Epithelial cell of esophagus (primary cell): ENCODE measurements around the gene YAE1.

Experiments
- DNase-seq: peaks from one replicate; pipeline ENCODE4 v3.0.0; 2010; ENCODE audit warnings: low read depth
- H3K4me3 ChIP-seq: 2 replicates; pipeline ENCODE4 v1.5.1; 2011; ENCODE audit warnings: mild to moderate bottlenecking, low read length, control low read depth
- TF ChIP-seq, protein P1 (sequence below): IDR thresholded peaks from 2 replicates; pipeline ENCODE4 v1.5.1; 2011; ENCODE audit warnings: low read depth, mild to moderate bottlenecking, low read length, control low read depth, inconsistent platforms; ENCODE audit not compliant: insufficient read depth; ENCODE audit errors: missing control alignments

Gene YAE1

DNA sequence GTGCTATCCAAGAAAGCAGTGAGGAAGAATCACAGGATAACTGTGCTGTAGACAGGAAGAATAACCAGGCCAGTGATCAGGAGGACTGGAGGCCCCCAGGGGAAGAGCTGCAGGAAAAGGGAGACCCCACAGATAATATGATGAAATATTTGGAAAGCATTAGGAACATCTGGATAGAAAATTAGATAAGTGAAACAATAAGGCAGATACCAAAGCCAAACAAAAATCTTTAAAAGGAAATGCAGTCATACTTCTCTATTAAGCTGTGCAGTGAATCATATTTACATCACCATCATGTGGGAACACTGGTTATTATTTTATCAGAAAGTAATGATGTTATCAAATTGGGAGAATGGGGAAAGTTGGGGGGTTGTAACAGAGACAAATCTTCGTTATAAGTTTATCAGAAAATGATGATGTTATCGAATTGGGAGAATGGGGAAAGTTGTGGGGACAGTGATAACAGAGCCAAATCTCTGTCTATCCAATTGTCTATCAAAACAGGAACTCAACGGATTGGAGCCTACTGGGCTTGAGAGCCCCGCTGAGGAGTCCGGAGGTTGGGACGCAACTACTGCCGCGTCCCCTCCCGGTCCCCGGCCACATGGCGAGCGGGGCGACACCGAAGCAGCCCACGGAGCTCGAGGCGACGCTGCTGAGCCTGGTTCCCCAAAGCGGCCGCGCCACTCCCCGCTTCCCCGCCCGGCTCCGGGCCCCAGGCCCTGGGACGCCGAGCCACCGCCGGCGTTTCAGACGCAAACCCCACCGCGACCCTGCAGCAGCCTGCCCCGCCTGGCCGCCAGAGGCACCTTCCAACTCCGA, 43.1 kb downstream of the YAE1 start:
- TF ChIP-seq, protein P1, sequence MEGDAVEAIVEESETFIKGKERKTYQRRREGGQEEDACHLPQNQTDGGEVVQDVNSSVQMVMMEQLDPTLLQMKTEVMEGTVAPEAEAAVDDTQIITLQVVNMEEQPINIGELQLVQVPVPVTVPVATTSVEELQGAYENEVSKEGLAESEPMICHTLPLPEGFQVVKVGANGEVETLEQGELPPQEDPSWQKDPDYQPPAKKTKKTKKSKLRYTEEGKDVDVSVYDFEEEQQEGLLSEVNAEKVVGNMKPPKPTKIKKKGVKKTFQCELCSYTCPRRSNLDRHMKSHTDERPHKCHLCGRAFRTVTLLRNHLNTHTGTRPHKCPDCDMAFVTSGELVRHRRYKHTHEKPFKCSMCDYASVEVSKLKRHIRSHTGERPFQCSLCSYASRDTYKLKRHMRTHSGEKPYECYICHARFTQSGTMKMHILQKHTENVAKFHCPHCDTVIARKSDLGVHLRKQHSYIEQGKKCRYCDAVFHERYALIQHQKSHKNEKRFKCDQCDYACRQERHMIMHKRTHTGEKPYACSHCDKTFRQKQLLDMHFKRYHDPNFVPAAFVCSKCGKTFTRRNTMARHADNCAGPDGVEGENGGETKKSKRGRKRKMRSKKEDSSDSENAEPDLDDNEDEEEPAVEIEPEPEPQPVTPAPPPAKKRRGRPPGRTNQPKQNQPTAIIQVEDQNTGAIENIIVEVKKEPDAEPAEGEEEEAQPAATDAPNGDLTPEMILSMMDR, result no peak
- H3K4me3 ChIP-seq, result peak overlapping the region; percentile 20
- peak; percentile 69 for DNase-seq

DNA sequence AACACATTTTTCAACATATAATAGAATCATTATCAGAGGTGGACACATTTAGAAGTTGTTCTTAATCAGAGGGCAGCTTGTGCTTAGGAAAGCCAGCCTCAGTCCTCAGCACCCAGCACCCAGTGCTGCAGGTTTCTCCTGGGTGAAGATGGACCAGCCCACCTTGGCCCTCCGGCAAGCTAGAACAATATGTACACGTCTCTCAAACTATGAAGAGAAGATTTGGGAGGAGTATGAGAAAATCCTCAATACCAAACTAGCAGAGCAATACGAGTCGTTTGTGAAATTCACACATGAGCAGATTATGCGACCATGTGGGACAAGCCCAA, 43.7 kb downstream of the YAE1 start:
- DNase-seq, result no peak
- H3K4me3 ChIP-seq, result no peak overlapping the region
- TF ChIP-seq, protein P1, result no peak

DNA sequence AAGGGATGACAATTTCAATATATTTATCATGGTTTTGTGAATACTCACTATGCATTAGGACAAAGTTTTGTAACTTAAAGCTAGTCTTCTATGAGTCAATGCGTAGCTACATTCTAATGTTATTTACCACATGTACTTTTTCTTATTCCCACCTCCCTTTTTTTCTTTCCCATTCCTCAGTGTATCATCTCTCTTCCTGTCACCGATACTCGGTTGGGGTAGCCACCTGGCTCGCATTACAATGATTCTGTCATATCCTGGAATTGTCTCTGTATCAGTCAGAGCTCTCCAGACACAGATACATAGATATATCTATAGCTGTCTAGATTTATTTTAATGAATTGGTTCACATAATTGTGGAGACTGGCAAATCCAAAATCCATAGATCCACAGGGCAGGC, 47.4 kb downstream of the YAE1 start:
- TF ChIP-seq, protein P1, result no peak
- DNase-seq, result peak; percentile 79
- no peak overlapping the region for H3K4me3 ChIP-seq

DNA sequence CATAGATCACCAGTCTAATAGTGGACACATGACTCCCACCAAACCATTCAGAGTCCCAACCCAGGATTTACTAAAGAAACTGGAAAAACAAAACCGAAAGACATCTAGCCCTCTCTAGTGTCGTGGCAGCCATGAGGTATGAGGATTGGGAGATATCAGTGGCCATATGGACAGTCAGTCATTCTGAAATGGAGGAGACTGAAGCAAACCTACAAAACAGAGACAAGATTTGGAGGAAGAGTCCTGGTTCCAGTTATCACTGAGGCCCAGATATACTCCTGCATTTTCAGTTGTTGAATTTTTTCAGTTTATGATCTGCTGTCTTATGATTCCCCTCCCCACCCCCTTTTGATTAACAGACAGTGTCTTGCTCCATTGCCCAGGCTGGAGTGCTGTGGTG, 48.1 kb downstream of the YAE1 start:
- DNase-seq, result no peak
- no peak overlapping the region for H3K4me3 ChIP-seq
- TF ChIP-seq, protein P1, result no peak

DNA sequence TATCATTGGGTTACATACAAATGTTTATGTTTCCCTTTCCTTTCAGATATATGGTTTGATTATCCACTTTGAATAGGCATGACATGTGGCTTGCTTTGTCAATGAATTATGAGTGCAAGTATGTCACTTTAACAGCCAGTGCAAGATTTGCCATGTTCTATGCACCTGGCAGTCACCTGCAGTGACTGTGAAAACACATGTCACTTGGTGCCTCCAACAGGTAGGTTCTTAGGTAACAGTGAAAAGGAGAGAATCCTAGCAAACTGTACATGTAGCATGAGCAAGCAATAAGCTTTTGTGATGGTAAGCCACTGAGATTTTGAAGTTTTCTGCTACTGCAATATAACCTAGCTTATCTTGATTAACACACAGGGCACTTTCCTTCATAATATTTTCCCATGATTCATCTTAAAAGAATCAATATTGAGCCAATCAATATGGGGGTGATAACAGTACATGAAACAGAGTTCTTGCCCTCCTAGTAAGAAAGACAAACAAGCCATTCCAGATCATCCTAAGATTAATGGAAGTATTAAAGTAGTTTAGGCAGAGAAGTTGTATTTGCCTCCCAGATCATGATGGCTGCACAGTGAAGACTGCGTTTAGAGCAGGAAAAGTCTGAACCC, 49.3 kb downstream of the YAE1 start:
- no peak overlapping the region for H3K4me3 ChIP-seq
- TF ChIP-seq, protein P1, result no peak

DNA sequence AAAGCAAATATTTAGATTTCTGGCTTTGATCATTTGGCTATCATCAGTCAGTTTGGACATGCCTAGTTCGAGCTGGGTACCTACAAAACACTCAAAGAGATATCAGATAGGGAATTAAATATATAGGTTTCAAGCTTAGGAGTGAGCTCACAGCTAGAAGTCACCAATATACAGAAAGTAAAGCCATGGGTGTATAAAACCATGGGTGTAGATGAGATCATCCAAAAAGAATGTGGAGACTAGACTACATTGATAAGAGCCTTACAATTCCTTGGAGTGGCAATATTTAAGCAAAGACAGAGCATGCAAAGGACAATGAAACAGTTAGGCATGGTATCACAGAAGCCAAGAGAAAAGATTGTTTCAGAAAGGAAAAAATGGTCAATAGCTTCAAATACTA, 49.9 kb downstream of the YAE1 start:
- TF ChIP-seq, protein P1, result no peak
- peak; percentile 38 for DNase-seq
- H3K4me3 ChIP-seq, result no peak overlapping the region

More for the DNA sequence above, 49.3 kb downstream of the YAE1 start:
- no peak for DNase-seq
